ENCODE measurements around the gene EMP1.
A peak's percentile ranks its signal among the peaks of the same experiment; 100 is the strongest.

EMP1 gene

GRCh38 chr12:13170892-13171490, 25.5 kb upstream of the EMP1 start:
- DNase-seq = no peak
- intact Hi-C loops (cut with DNase I) = no loop called here

DNA sequence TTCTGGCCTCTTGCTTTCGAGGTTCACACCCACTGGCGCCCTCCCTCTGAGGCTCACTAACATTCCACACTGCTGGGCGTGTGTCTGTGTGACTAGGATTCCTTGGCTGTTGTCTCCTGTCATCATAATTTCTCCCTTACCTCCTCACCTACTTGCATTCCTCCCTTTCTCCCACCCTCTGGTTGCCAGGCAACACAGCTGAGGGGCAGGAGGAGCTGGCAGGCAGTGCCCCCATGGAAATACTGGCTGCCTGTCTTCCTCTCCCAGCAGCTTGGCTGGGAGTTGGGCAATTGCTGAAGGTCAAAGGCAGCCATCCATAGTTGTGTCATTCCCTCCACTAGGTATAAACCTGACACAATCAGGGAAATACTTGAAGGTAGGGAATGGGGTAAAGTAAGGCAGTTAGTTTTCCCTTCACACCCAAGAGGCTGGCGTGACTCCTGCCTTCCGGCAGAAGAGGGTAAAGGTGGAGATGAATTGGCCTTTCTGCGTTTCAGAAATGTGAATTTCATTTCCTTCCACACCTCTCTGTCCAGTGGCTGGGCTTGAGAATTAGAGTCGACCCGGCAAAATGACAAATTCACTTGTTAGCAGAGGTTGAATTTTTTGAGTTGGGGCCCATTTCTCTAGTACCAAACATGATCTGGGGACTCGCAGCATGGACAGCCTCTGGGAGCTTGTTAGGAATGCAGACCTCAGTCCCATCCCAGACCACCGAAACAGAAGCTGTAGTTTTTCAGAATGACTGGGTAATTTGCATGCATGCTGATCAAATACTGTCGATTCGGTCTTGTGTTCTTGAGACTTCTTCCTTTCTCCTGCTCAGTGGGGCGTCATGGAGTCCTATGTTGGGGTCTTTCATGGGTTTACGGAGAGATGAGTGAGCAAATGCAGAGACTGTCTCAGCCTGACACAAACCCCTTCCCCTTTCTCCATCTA, 24.3 kb upstream of the EMP1 start:
- peak in 33 of 42 donors; percentile 9 to 72 (median 44) for DNase-seq
- intact Hi-C loops (cut with DNase I) = no loop called here

DNA sequence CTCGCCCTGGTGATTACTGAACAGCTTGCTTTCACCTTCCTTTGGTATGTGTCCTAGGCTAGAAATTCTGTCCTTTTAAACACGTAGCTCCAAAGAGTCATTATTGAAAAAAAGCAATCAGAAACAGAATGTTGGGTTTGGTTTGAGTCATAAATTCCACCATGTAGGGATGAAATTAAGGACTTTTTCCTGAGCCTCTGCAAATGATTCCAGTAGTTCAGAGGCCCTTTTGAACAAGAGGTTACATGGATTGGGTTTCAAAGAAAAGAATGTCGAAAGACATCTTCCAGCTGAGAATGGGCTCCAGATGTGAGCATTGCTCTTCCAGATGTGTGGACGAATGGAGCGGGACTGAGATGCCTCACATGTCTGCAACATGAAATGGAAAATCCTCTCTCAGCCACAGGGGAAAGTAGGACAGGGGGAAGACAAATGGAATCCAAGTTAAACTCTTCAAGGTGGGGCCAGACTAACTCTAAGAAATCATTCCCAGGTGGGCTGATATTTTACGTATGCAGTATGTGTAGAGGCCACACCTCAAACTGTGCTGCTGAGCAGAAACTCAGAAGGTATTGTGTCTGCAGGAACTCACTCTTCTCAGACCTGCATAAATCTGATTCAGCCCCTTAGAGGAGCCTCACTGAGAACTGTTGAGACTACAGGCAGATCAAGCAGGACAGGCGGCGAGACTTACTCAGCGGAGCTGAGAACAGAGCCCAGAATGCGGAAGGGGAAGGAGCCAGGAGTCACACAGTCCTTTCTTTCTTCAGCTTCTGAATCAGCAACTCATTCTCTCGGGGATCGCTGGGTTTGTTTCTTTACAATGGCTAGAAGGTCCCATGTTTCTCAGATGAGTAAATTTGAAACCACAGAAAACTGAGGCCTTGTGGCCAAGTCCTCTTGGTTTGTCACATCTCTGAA, 23.3 kb upstream of the EMP1 start:
- intact Hi-C loops (cut with DNase I) = no loop called here
- peak in 25 of 42 donors; percentile 18 to 83 (median 49) for DNase-seq

DNA sequence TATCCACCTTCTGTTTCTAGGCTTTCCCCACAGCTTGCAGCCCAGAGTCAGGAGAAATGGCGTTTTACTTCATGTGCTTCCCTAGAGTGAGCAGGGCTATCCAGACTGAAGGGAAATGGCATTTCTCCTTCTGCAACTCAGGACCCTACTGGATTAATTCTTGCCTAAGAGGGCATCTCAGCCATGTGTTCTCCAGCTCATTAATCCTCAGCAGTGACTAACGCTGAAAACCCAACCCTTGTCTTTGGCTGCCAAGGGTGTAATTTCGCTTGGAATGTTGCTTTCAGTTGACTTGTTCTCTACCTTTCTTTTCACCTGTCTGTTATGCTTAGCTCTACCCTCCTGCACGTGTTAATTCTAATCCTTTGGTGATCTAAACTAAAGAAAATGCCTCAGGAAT, 21.0 kb upstream of the EMP1 start:
- DNase-seq = no peak

GRCh38 chr12:13176256-13176655, 20.3 kb upstream of the EMP1 start:
- no peak for DNase-seq
- intact Hi-C loops (cut with DNase I) = no loop called here

More for the DNA sequence above, 21.0 kb upstream of the EMP1 start:
- intact Hi-C loops (cut with DNase I) = no loop called here

DNA sequence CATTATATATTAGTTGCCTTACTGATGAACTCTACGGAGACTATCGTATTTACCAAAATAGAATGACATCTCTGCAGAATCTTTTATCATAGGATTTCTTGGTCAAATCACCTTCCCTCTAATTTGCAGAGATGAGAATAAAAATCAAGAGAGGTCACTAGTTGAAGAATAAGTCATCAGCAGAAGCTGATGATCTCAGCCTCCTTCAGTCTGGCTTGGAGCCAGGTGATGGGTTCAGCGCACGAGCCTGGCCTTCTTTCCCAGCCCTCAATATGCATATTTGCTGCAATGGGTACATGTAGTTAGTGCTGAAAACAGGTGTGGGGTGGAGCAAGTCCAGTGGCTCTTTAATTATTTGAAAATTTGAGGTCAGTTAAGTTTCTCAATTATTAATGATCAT, 19.2 kb upstream of the EMP1 start:
- no peak for DNase-seq
- intact Hi-C loops (cut with DNase I) = no loop called here

GRCh38 chr12:13177906-13178305, 18.6 kb upstream of the EMP1 start:
- intact Hi-C loops (cut with DNase I) = no loop called here
- DNase-seq = no peak

DNA sequence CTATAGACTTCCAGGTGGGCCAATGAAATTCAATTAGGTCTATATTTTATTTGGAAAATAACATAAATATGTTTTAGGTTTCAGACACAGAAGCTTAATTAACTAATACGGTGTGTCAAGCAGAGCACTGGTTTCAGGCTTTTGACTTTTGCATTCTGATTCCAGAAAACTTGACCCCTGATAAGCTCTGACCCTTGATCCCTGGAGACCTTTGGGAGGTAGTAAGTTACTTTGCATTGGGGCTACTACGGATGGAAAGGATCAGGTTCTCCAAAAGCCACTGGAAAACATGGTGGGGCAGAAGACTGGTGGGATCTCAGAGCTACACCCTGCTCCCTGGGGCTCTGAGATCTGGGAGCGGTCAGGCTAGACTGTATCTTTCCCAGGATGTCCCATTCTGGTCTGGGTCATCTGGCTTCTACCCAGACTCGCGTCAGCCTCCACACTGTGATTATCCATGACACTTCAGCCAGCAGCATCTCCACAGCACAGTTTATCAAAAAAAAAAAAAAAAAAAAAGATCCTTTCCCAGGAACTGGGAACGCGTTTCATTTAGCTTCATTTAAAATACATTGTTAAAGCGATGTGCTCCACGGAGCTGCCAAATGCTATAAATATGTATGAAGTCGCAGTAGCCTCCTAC, 17.8 kb upstream of the EMP1 start:
- no peak for DNase-seq
- intact Hi-C loops (cut with DNase I) = no loop called here

DNA sequence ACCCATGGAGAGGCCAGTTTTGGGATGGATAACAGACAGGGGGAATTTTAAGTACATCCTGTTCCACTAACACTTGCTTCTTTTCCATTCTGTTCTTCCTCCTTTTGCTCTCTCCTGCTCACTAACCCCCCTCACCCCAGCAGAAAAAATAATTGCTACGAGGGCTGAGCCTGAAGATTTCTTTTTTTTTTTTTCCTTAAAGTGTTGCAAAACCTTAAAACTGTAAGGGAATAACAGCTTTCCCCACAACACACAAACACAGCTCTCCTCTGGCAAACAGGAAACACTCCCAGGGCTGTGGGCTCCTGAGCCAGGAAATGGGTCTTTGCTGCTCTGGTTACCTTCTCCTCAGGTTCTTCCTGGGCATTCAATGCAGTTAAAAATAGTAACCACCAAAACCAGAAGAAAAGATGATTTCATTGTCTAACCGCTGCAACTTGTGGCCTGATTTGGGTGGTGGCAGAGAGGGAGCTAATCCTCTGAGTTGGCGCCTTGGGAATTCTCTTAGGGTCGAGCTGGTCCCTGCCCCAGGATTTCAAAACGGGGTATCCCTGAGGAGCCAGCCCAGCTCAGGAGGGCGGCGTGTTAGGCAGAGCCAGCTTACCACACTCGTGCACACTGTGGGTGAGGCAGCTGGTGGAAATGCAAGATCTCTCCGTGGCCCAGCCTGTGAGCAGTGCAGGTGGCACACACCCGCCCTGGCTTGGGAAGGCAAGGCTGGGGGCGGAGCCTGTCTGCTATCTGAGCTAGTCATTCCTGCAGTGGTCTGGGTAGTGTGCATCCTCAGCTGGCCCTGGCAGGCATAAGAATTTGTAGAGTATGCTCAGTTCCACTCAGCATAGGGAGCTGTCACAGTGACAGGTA, 17.1 kb upstream of the EMP1 start:
- DNase-seq = peak in 40 of 42 donors; percentile 7 to 86 (median 58)
- intact Hi-C loops (cut with DNase I) = no loop called here

- DNase-seq = peak in 1 of 42 donors; percentile 37
- intact Hi-C loops (cut with DNase I) = no loop called here
Measured at GRCh38 chr12:13181375-13182070, 15.0 kb upstream of the EMP1 start.

DNA sequence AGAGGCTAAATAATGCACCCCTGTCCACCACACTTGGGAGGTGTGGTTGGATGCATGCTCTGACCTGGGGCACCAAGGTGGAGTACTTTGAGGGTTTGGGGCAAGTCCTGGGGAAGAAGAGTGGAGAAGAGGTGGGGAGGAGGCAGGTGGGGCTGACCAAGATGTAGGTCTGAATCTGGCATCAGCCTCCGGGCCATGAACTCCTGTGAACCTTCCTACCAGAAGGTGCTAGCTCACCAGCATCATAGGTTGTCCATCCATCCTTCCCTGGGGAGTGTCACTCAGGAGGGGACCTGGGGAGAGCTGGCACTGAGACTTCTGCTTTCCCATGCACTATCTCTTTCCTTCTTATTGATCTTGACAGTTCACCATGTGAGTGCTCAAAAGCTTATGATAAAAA, 13.6 kb upstream of the EMP1 start:
- peak in 1 of 42 donors; percentile 27 for DNase-seq

GRCh38 chr12:13183620-13184019, 12.9 kb upstream of the EMP1 start:
- intact Hi-C loops (cut with DNase I) = no loop called here
- DNase-seq = no peak

More for the DNA sequence above, 13.6 kb upstream of the EMP1 start:
- intact Hi-C loops (cut with DNase I) = no loop called here

- DNase-seq = no peak
- intact Hi-C loops (cut with DNase I) = no loop called here
Measured at GRCh38 chr12:13186302-13186701, 10.2 kb upstream of the EMP1 start.

DNA sequence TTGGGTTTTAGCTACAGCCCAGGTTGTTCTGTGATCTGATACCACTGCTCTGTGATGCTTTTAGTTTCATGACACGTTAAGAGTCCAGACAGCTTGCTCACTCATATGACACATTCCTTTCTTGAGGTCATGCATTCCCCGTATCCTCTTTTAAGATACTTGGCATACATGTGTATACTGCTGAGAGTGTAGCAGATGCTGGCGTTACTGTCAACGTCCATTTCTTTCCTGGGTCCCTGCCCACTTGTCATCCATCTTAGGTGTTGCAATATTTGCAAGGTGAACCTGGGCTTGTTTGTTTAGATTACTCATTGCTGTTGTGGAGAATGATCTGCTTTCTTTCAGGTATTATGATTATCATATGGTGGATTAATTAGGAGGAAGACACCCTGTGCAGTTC, 9.1 kb upstream of the EMP1 start:
- intact Hi-C loops (cut with DNase I) = no loop called here
- DNase-seq = no peak

DNA sequence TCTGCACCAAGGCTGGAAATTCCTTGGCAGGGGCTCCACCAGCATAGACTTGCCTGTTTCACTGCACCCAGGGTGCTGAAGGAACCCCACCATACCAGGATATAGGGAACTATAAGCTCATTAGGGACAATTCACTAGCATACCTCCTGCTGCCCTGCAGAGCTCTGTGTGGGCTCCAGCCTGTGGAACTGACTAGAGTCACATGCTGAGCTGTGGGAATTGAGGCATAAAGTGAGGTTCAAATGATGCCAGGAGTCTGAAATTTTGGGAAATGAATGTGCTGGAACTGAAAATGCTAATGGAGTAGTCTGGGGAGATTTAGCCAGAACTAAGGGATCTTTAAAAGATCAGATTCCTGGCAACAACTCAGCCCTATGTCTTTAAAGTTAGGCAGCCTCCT, 7.3 kb upstream of the EMP1 start:
- DNase-seq = no peak
- intact Hi-C loops (cut with DNase I) = no loop called here

DNA sequence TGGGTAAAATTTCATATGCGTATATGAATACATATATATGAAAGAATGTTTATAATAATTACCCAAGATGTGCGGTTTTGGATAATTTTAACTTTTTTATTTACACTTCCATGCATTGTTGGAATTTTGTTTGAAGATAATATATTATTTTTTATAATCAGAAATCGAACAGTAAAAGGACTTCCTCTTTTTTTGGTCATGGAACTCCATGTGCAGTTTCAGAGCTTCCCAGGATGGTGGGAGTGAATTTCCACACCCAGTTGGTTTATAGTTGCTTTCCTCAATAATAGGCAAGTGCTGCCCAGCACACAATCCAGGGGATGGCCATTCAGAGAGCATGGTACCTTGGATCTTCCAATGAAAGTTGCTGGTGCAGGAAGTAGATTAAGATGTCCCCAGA, 6.3 kb upstream of the EMP1 start:
- no peak for DNase-seq
- intact Hi-C loops (cut with DNase I) = no loop called here

- intact Hi-C loops (cut with DNase I) = no loop called here
- DNase-seq = no peak
Measured at GRCh38 chr12:13192719-13193118, 3.8 kb upstream of the EMP1 start.
